HEK293 (cell line): Measurements from ENCODE around the gene LRRC10B.
A peak's percentile ranks its signal among the peaks of the same experiment; 100 is the strongest.

Experiments
- CTCF ChIA-PET: fragments of 350-600 bp; formaldehyde crosslinking; extraction: SDS; loops from one replicate; lab custom pipeline; 2021; ENCODE audit warnings: antibody characterized with exemption; lab: Yijun Ruan, JAX
- POLR2A ChIA-PET: fragments of 300-600 bp; formaldehyde crosslinking; extraction: SDS; loops from one replicate; lab custom pipeline; 2020; ENCODE audit warnings: antibody characterized with exemption, inconsistent platforms; lab: Yijun Ruan, JAX
- H3K27ac ChIP-seq: fragments of 200-500 bp; sonication (Bioruptor generic); 2 replicates; pipeline ENCODE4 v1.5.1; 2014; ENCODE audit warnings: low read depth, low read length, control low read depth, inconsistent platforms; ENCODE audit errors: extremely low read depth
- H3K36me3 ChIP-seq, 2 experiments: fragments of 200-500 bp in 1 of 2; sonication (Bioruptor generic) in 1 of 2; 1 replicate in 1 of 2; 2 replicates in 1 of 2; pipeline ENCODE4 v1.5.1; 2014 to 2017; ENCODE audit warnings: inconsistent platforms in 2 of 2, low read length in 2 of 2; ENCODE audit not compliant: control insufficient read depth in 2 of 2, insufficient read depth in 1 of 2
- H3K4me1 ChIP-seq: fragments of 200-500 bp; sonication (Bioruptor generic); 2 replicates; pipeline ENCODE4 v1.5.1; 2014; ENCODE audit warnings: mild to moderate bottlenecking, low read length, inconsistent platforms; ENCODE audit not compliant: control insufficient read depth, insufficient read depth
- H3K4me3 ChIP-seq: 2 replicates; pipeline ENCODE4 v1.5.1; 2011; ENCODE audit warnings: low read depth, mild to moderate bottlenecking, control low read depth, low read length, moderate library complexity
- H3K9me3 ChIP-seq: fragments of 200-500 bp; sonication (Bioruptor generic); 2 replicates; pipeline ENCODE4 v1.5.1; 2014; ENCODE audit warnings: low read depth, low read length, inconsistent platforms; ENCODE audit not compliant: control insufficient read depth, insufficient read depth
- HOXC10 ChIP-seq: sonication (generic); formaldehyde crosslinking; IDR thresholded peaks from 2 replicates; pipeline ENCODE4 v1.8.1; 2023; ENCODE audit warnings: mild to moderate bottlenecking, missing genetic modification reagents
- MZF1 ChIP-seq: fragments of 450-650 bp; formaldehyde crosslinking; IDR thresholded peaks from 2 replicates; pipeline ENCODE4 v1.5.1; 2017; ENCODE audit warnings: missing biosample characterization, missing genetic modification characterization, borderline replicate concordance
- PRDM4 ChIP-seq: fragments of 450-650 bp; formaldehyde crosslinking; IDR thresholded peaks from 2 replicates; pipeline ENCODE4 v1.5.1; 2017; ENCODE audit warnings: missing biosample characterization, missing genetic modification characterization
- REST ChIP-seq: fragments of 450-650 bp; formaldehyde crosslinking; IDR thresholded peaks from 2 replicates; pipeline ENCODE4 v1.5.1; 2016; ENCODE audit warnings: missing biosample characterization, missing genetic modification characterization
- SP3 ChIP-seq: fragments of 450-650 bp; formaldehyde crosslinking; IDR thresholded peaks from 2 replicates; pipeline ENCODE4 v1.5.1; 2016; ENCODE audit warnings: missing biosample characterization, missing genetic modification characterization
- SP7 ChIP-seq: fragments of 450-650 bp; formaldehyde crosslinking; IDR thresholded peaks from 2 replicates; pipeline ENCODE4 v1.5.1; 2016; ENCODE audit warnings: missing biosample characterization, missing genetic modification characterization
- ZBTB10 ChIP-seq: fragments of 450-650 bp; formaldehyde crosslinking; IDR thresholded peaks from 2 replicates; pipeline ENCODE4 v1.5.1; 2016; ENCODE audit warnings: missing biosample characterization, missing genetic modification characterization
- ZFHX2 ChIP-seq: fragments of 450-650 bp; formaldehyde crosslinking; conservative IDR thresholded peaks from 2 replicates; pipeline ENCODE4 v1.5.1; 2016; ENCODE audit warnings: missing biosample characterization, missing genetic modification characterization
- ZFP3 ChIP-seq: fragments of 450-650 bp; formaldehyde crosslinking; IDR thresholded peaks from 2 replicates; pipeline ENCODE4 v1.5.1; 2016; ENCODE audit warnings: low read depth, missing biosample characterization, missing genetic modification characterization
- ZIC2 ChIP-seq: fragments of 450-650 bp; formaldehyde crosslinking; IDR thresholded peaks from 2 replicates; pipeline ENCODE4 v1.5.1; 2016; ENCODE audit warnings: missing biosample characterization, missing genetic modification characterization
- ZNF23 ChIP-seq: fragments of 450-650 bp; formaldehyde crosslinking; IDR thresholded peaks from 2 replicates; pipeline ENCODE4 v1.5.1; 2016; ENCODE audit warnings: missing biosample characterization, missing genetic modification characterization, borderline replicate concordance
- ZNF398 ChIP-seq: fragments of 450-650 bp; formaldehyde crosslinking; IDR thresholded peaks from 2 replicates; pipeline ENCODE4 v1.5.1; 2017; ENCODE audit warnings: missing biosample characterization, missing genetic modification characterization
- ZNF48 ChIP-seq: fragments of 450-650 bp; formaldehyde crosslinking; IDR thresholded peaks from 2 replicates; pipeline ENCODE4 v1.5.1; 2016; ENCODE audit warnings: missing biosample characterization, missing genetic modification characterization
- ZNF501 ChIP-seq: fragments of 450-650 bp; formaldehyde crosslinking; IDR thresholded peaks from 2 replicates; pipeline ENCODE4 v1.5.1; 2016; ENCODE audit warnings: missing biosample characterization, missing genetic modification characterization
- ZNF548 ChIP-seq: fragments of 450-650 bp; formaldehyde crosslinking; IDR thresholded peaks from 2 replicates; pipeline ENCODE4 v1.5.1; 2016; ENCODE audit warnings: missing biosample characterization, missing genetic modification characterization
- ZNF626 ChIP-seq: fragments of 450-650 bp; sonication (Bioruptor Pico); formaldehyde crosslinking; IDR thresholded peaks from 2 replicates; pipeline ENCODE4 v1.5.1; 2018; ENCODE audit warnings: missing biosample characterization, missing genetic modification characterization, inconsistent platforms
- ZNF677 ChIP-seq: fragments of 450-650 bp; IDR thresholded peaks from 2 replicates; pipeline ENCODE4 v1.5.0; 2018; ENCODE audit warnings: missing biosample characterization, mild to moderate bottlenecking, missing genetic modification characterization, moderate library complexity
- ZNF701 ChIP-seq: fragments of 450-650 bp; formaldehyde crosslinking; IDR thresholded peaks from 2 replicates; pipeline ENCODE4 v1.5.1; 2016; ENCODE audit warnings: missing biosample characterization, missing genetic modification characterization
- ZSCAN23 ChIP-seq: fragments of 450-650 bp; formaldehyde crosslinking; IDR thresholded peaks from 2 replicates; pipeline ENCODE4 v1.5.1; 2016; ENCODE audit warnings: missing biosample characterization, missing genetic modification characterization

The LRRC10B gene

GRCh38 chr11:61524963-61525587 is 16.5 kb downstream of the LRRC10B start (continued):
- TF ChIP-seq REST: no peak
- TF ChIP-seq ZNF701 (tag by site-specific recombination): no peak
- no peak for TF ChIP-seq ZSCAN23 (tag by site-specific recombination)

- Histone ChIP-seq H3K4me3 (no peak overlapping the region), H3K9me3 (no peaks in the 10 kb centered on the region), H3K4me1 (no peaks in the 10 kb centered on the region)
- CTCF ChIA-PET: interaction anchor here (0.9 to 3.1 kb wide), 7 partner anchors 9 to 112 kb away, joined by 4 to 27 read pairs (median 6); partner anchors contain the start of gene LRRC10B
- POLR2A ChIA-PET: interaction anchor here (0.6 kb wide), 1 partner anchor 249 kb away, joined by 3 read pairs; no protein-coding TSS in a partner anchor
- TF ChIP-seq MZF1 (tag by site-specific recombination): no peak
- no peak for TF ChIP-seq SP7 (tag by site-specific recombination)
- no peak for TF ChIP-seq HOXC10 (CRISPR knock-in tag)
- TF ChIP-seq ZNF626 (tag by site-specific recombination): no peak
- no peak for TF ChIP-seq ZNF398 (tag by site-specific recombination)
- no peak for TF ChIP-seq PRDM4 (tag by site-specific recombination)
- no peak for TF ChIP-seq ZFHX2 (tag by site-specific recombination)
- no peak for TF ChIP-seq ZNF23 (tag by site-specific recombination)
- peak; percentile 46 for TF ChIP-seq ZIC2
- peak; percentile 84 for TF ChIP-seq ZFP3 (tag by site-specific recombination)
- TF ChIP-seq, all 188 proteins: peak for 2
- Histone ChIP-seq H3K27ac (no peak overlapping the region), H3K36me3 (no peaks in the 10 kb centered on the region)
These were observed 17.7 kb downstream of the LRRC10B start for GRCh38 chr11:61526229-61526628.

- ChIA-PET POLR2A (no interaction called here), CTCF (interaction anchor here (1.0 to 3.1 kb wide), 6 partner anchors 9 to 111 kb away, joined by 4 to 27 read pairs (median 6); partner anchors contain the start of gene LRRC10B)
- H3K4me1 ChIP-seq: no peaks in the 10 kb centered on the region
- H3K27ac ChIP-seq: no peak overlapping the region
- H3K9me3 ChIP-seq: no peaks in the 10 kb centered on the region
- no peak overlapping the region for H3K4me3 ChIP-seq
- H3K36me3 ChIP-seq: no peaks in the 10 kb centered on the region
- TF ChIP-seq ZNF501 (tag by site-specific recombination): no peak
- no peak for TF ChIP-seq ZNF548
- TF ChIP-seq SP7 (tag by site-specific recombination): no peak
- no peak for TF ChIP-seq ZNF677 (tag by site-specific recombination)
- TF ChIP-seq ZBTB10 (tag by site-specific recombination): no peak
- no peak for TF ChIP-seq ZNF48
- no peak for TF ChIP-seq SP3 (tag by site-specific recombination)
These were observed 18.6 kb downstream of the LRRC10B start for GRCh38 chr11:61526956-61527731.
